Spleen (tissue), 11 donors: ENCODE results near the gene EZH1. TPM values are rescaled to one million over a fixed set of nuclear protein-coding genes. Genes with fewer than 3 reads are reported as not detected.

Experiments
- DNase-seq: peaks from one replicate; pipeline ENCODE4 v3.0.0-alpha.2; 2020
- H3K27ac ChIP-seq, 8 donors: fragments of 200-600 bp; sonication (generic) in 7 of 8; 1 replicate in 4 of 8; 2 replicates in 4 of 8; pipeline versions ENCODE4 v1.5.0 to v1.8.0; 2016 to 2021; ENCODE audit warnings: inconsistent platforms in 4 of 8, mild to moderate bottlenecking in 4 of 8, moderate library complexity in 1 of 8
- H3K27me3 ChIP-seq, 7 donors: fragments of 200-600 bp; sonication (generic) in 6 of 7; replicated peaks in 1 of 7; 1 replicate in 4 of 7; 2 replicates in 3 of 7; pipeline versions ENCODE4 v1.5.0 to v1.8.0; 2016 to 2021; ENCODE audit warnings: inconsistent platforms in 3 of 7, mild to moderate bottlenecking in 1 of 7
- H3K36me3 ChIP-seq, 6 donors: fragments of 200-600 bp; sonication (generic) in 5 of 6; 1 replicate in 4 of 6; 2 replicates in 2 of 6; pipeline versions ENCODE4 v1.5.0 to v1.8.0; 2016 to 2021; ENCODE audit warnings: inconsistent platforms in 2 of 6
- H3K4me1 ChIP-seq, 6 donors: fragments of 200-600 bp; sonication (generic) in 5 of 6; 1 replicate in 3 of 6; 2 replicates in 3 of 6; pipeline versions ENCODE4 v1.5.0 to v1.8.0; 2016 to 2021; ENCODE audit warnings: inconsistent platforms in 3 of 6
- H3K4me3 ChIP-seq, 8 donors: fragments of 200-600 bp; sonication (generic) in 7 of 8; 1 replicate in 4 of 8; 2 replicates in 4 of 8; pipeline versions ENCODE4 v1.5.0 to v1.8.0; 2016 to 2021; ENCODE audit warnings: inconsistent platforms in 4 of 8, mild to moderate bottlenecking in 4 of 8, moderate library complexity in 2 of 8
- H3K9me3 ChIP-seq, 8 donors: fragments of 200-600 bp; sonication (generic) in 7 of 8; 1 replicate in 4 of 8; 2 replicates in 4 of 8; pipeline versions ENCODE4 v1.5.0 to v1.8.0; 2016 to 2021; ENCODE audit warnings: inconsistent platforms in 4 of 8
- POLR2A ChIP-seq, 3 donors: fragments of 450-650 bp; IDR thresholded peaks; one replicate each; pipeline ENCODE4 v1.5.1; 2017; ENCODE audit warnings: antibody characterized with exemption in 3 of 3, mild to moderate bottlenecking in 1 of 3
- POLR2AphosphoS5 ChIP-seq, 3 donors: sonication (generic); formaldehyde crosslinking; IDR thresholded peaks; one replicate each; pipeline ENCODE4 v1.5.1; 2017; ENCODE audit warnings: antibody characterized with exemption in 3 of 3
- WGBS, 5 donors: extraction: QIAGEN DNeasy Blood & Tissue Kit in 3 of 5; methylation state at CpG; one replicate each; pipeline versions ENCODE4 v1.1.5 to v1.1.7; 2013 to 2018; 5-methylcytosine and 5-hydroxymethylcytosine counted together
- intact Hi-C: fragments of 100-400 bp; cut with DNase I; formaldehyde crosslinking; loops from one replicate; pipeline ENCODE4 v1.15.0; 2023; ENCODE audit warnings: low total_unique reads
- polyA plus RNA-seq, 3 donors: library from polyadenylated mRNA; stranded (reverse); fragments of 200-250 nt; gene quantifications; one replicate each; pipeline ENCODE4 v1.2.1, GENCODE V29; 2013
- total RNA-seq, 7 donors: library from RNA; depleted of rRNA in 3 of 7; stranded (reverse); fragments of >200 nt in 3 of 7; fragmentation: NEBNext Ultra II Directional in 4 of 7; extraction: Animal tissue kit (Norgen Biotek cat#: 25700) in 4 of 7; gene quantifications; one replicate each; pipeline versions ENCODE4 v1.1.0 to v1.2.1, GENCODE V29; 2016 to 2021
- TF ChIP-seq, protein P1 (sequence below), 11 experiments: fragments of 200-600 bp in 7 of 11; fragments of 450-650 bp in 4 of 11; sonication (generic) in 4 of 11; IDR thresholded peaks in 8 of 11; conservative IDR thresholded peaks in 3 of 11; 1 replicate in 7 of 11; 2 replicates in 4 of 11; pipeline versions ENCODE4 v1.4.0 to v1.8.0; 2016 to 2021; ENCODE audit warnings: antibody characterized with exemption in 11 of 11, inconsistent platforms in 4 of 11, mild to moderate bottlenecking in 1 of 11
- donor health status: healthy with polysubstance abuse.
- donor health status: DM: no; HTN: no; CAD: no; lungs with moderate emphysema.
- donor health status: DM: no; HTN: no; CAD: no.
- donor health status: Bipolar disorder and iron deficiency.
- donor health status: healthy.
- donor health status: DM: no; HTN: no; CAD: no.
- donor health status: DM: yes; HTN: yes; CAD: no.

EZH1 gene
- total and polyA plus RNA-seq, 10 donors, result 24.1 to 104 (median 68.0) TPM

- H3K4me1 ChIP-seq, result peaks cover 13 to 35% (median 32%) of the 10 kb centered on the region in 6 donors
- 83 to 93% (median 85%) methylated on average over 14 of the region's 14 CpGs for WGBS, 5 donors
- DNase-seq, result no peak
- H3K27ac ChIP-seq, result no peak overlapping the region
- no peaks in the 10 kb centered on the region for H3K9me3 ChIP-seq
- intact Hi-C loops, result no loop called here
- no peak overlapping the region for H3K4me3 ChIP-seq
- H3K36me3 ChIP-seq, result peaks cover 0 to 29% (median 0%) of the 10 kb centered on the region in 6 donors
- no peak for TF ChIP-seq POLR2A (IDR thresholded peaks at IDR 0.05)
- peak in 1 of 3 donors; percentile 6 for TF ChIP-seq POLR2AphosphoS5 (IDR thresholded peaks at IDR 0.05)
- peaks cover 0 to 55% (median 6%) of the 10 kb centered on the region in 7 donors for H3K27me3 ChIP-seq
These were observed 59.0 kb downstream of the EZH1 start for GRCh38 chr17:42685831-42686230.

- Histone ChIP-seq H3K4me3 (no peak overlapping the region), H3K27ac (no peak overlapping the region), H3K4me1 (peaks cover 18 to 43% (median 40%) of the 10 kb centered on the region in 6 donors), H3K9me3 (no peaks in the 10 kb centered on the region), H3K36me3 (peaks cover 0 to 21% (median 0%) of the 10 kb centered on the region in 6 donors), H3K27me3 (peaks cover 0 to 63% (median 6%) of the 10 kb centered on the region in 7 donors)
- intact Hi-C loops, result no loop called here
- WGBS, 5 donors, result 74 to 85% (median 82%) methylated on average over 49 to 50 of the region's 50 CpGs
- DNase-seq, result no peak
- TF ChIP-seq, protein P1, sequence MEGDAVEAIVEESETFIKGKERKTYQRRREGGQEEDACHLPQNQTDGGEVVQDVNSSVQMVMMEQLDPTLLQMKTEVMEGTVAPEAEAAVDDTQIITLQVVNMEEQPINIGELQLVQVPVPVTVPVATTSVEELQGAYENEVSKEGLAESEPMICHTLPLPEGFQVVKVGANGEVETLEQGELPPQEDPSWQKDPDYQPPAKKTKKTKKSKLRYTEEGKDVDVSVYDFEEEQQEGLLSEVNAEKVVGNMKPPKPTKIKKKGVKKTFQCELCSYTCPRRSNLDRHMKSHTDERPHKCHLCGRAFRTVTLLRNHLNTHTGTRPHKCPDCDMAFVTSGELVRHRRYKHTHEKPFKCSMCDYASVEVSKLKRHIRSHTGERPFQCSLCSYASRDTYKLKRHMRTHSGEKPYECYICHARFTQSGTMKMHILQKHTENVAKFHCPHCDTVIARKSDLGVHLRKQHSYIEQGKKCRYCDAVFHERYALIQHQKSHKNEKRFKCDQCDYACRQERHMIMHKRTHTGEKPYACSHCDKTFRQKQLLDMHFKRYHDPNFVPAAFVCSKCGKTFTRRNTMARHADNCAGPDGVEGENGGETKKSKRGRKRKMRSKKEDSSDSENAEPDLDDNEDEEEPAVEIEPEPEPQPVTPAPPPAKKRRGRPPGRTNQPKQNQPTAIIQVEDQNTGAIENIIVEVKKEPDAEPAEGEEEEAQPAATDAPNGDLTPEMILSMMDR (IDR thresholded peaks at IDR 0.05 in 8 of 11, conservative IDR thresholded peaks at IDR 0.05 in 3 of 11), result no peak
- peak in 1 of 3 donors; percentile 34 for TF ChIP-seq POLR2AphosphoS5 (IDR thresholded peaks at IDR 0.05)
These were observed 59.8 kb downstream of the EZH1 start for GRCh38 chr17:42684929-42685556.

DNA sequence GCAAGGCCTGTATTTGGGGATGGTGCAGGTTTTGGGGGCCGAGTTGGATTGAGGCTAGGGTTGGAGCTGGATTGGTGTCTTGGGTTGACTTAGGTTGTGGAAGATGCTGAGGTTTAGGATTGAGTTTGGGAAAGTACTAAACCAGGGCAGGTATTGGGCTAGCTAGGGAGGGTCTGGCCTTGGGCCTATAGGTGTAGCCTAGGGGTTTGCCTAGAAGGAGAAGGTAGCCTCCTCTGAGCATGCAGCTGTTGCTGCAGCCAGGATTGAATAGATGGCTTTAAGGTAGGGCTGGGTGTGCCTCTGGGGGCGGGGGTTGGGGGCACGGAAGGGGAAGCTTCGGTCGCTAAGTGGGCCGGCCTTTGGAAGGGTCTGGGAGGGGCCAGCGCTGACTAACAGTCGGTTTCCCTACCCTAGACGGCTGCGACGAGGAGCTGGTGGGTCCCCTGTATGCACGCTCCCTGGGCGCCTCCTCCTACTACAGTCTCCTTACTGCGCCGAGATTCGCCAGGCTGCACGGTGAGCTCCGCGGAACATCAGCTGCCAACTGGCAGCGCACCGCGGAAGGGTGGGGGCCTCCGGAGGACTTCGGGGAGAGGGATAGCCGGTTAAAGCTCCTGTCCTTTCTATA lies 61.3 kb downstream of the EZH1 start:
- intact Hi-C loops, result no loop called here
- WGBS, 5 donors, result 12 to 31% (median 14%) methylated on average over 23 to 25 of the region's 25 CpGs

DNA sequence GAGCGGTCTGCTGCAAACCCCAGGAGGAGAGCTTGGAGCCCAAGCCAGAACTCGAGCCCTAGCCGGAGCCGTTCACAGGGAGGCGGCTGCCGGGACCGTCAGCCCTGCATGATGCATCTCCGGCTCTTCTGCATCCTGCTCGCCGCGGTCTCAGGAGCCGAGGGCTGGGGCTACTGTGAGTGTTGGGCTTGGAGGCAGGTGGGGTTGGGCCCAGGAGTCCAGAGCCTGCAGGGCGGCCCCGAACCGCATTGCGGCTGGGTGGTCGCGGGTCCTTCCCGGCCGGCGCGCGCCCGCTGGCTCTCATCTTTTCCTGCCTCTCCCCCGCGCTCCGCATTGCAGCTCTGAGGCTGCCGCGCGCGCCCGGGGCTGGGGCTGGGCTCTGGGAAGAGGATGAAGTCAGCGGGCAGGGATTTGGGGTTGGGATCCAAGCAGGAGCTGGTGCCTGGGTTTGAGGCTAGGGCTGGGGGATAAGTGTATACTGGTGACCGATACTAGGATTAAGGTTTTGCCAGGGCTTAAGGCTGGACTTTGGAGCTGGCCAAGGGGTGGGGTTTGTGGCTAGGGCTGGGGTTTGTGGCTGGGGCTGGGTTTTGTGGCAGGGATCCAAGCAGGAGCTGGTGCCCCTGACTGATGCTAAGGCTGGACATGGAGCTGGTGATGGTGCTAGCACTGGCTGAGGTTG lies 62.0 kb downstream of the EZH1 start:
- H3K4me3 ChIP-seq, result peak overlapping the region; percentile 21 to 68 (median 35)
- TF ChIP-seq POLR2AphosphoS5 (IDR thresholded peaks at IDR 0.05), result peak in 2 of 3 donors; percentile 32 to 55
- TF ChIP-seq, protein P1 (IDR thresholded peaks at IDR 0.05 in 8 of 11, conservative IDR thresholded peaks at IDR 0.05 in 3 of 11), result no peak
- H3K27me3 ChIP-seq, result peaks cover 0 to 65% (median 6%) of the 10 kb centered on the region in 7 donors
- DNase-seq, result no peak
- H3K4me1 ChIP-seq, result peaks cover 35 to 64% (median 60%) of the 10 kb centered on the region in 6 donors
- no peaks in the 10 kb centered on the region for H3K9me3 ChIP-seq
- 1 to 8% (median 2%) methylated on average over 25 to 34 of the region's 34 CpGs for WGBS, 5 donors
- intact Hi-C loops, result no loop called here
- H3K36me3 ChIP-seq, result peaks cover 0 to 19% (median 0%) of the 10 kb centered on the region in 6 donors
- H3K27ac ChIP-seq, result peak overlapping the region in 7 of 8 donors; percentile 46 to 75 (median 69)

More for the DNA sequence above, 61.3 kb downstream of the EZH1 start:
- no peak for DNase-seq
- H3K4me1 ChIP-seq, result peaks cover 32 to 58% (median 55%) of the 10 kb centered on the region in 6 donors
- peaks cover 0 to 19% (median 0%) of the 10 kb centered on the region in 6 donors for H3K36me3 ChIP-seq
- TF ChIP-seq POLR2A (IDR thresholded peaks at IDR 0.05) (no peak), POLR2AphosphoS5 (IDR thresholded peaks at IDR 0.05) (peak in 1 of 3 donors; percentile 14)
- TF ChIP-seq, protein P1 (IDR thresholded peaks at IDR 0.05 in 8 of 11, conservative IDR thresholded peaks at IDR 0.05 in 3 of 11), result no peak
- peak overlapping the region in 4 of 8 donors; percentile 35 to 68 (median 38) for H3K4me3 ChIP-seq
- no peaks in the 10 kb centered on the region for H3K9me3 ChIP-seq
- H3K27ac ChIP-seq, result peak overlapping the region in 3 of 8 donors; percentile 69 to 75 (median 71)
- H3K27me3 ChIP-seq, result peaks cover 0 to 65% (median 6%) of the 10 kb centered on the region in 7 donors
